Measurements from ENCODE around the gene DTHD1.

DNA sequence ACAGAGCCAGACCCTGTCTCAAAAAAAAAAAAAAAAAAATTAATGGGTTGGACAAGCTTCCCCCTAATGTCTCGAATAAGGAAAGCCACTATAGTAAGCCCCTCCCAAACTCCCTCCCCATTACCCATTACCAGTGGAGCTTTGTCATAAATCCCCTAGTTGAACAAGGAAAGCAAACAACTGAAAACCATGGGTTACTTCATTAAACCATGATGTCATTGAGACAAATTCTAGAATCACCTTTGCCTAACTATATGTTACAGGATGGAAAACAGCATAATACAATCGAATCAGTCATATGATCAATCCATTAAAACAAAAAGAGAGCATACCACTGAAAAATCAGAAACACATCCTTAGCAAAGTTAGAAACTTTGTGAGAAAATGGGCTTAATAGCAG lies 45.3 kb upstream of the DTHD1 start:
- TF ChIP-seq, protein P1, sequence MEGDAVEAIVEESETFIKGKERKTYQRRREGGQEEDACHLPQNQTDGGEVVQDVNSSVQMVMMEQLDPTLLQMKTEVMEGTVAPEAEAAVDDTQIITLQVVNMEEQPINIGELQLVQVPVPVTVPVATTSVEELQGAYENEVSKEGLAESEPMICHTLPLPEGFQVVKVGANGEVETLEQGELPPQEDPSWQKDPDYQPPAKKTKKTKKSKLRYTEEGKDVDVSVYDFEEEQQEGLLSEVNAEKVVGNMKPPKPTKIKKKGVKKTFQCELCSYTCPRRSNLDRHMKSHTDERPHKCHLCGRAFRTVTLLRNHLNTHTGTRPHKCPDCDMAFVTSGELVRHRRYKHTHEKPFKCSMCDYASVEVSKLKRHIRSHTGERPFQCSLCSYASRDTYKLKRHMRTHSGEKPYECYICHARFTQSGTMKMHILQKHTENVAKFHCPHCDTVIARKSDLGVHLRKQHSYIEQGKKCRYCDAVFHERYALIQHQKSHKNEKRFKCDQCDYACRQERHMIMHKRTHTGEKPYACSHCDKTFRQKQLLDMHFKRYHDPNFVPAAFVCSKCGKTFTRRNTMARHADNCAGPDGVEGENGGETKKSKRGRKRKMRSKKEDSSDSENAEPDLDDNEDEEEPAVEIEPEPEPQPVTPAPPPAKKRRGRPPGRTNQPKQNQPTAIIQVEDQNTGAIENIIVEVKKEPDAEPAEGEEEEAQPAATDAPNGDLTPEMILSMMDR (IDR thresholded peaks at IDR 0.05), result no peak
- TF ChIP-seq POLR2AphosphoS5 (IDR thresholded peaks at IDR 0.05), result no peak
